GM10266 (cell line): ENCODE measurements around the gene GTF2E1.
"Not testable (repeated sequence)": the region's sequence is repeated elsewhere in the genome, so short reads cannot be mapped to it uniquely, and the experiment has no call there.

Experiments
- DNase-seq: peaks from one replicate; pipeline ENCODE4 v3.0.0; 2012; ENCODE audit errors: extremely low spot score
- CTCF ChIP-seq: IDR thresholded peaks from 2 replicates; pipeline ENCODE4 v1.5.1; 2012; ENCODE audit warnings: mild to moderate bottlenecking, low read depth; ENCODE audit not compliant: control insufficient read depth, insufficient read depth; ENCODE audit errors: missing control alignments

Gene GTF2E1

GRCh38 chr3:120710369-120710768, 32.2 kb upstream of the GTF2E1 start:
- DNase-seq = no peak
- TF ChIP-seq CTCF = no peak

DNA sequence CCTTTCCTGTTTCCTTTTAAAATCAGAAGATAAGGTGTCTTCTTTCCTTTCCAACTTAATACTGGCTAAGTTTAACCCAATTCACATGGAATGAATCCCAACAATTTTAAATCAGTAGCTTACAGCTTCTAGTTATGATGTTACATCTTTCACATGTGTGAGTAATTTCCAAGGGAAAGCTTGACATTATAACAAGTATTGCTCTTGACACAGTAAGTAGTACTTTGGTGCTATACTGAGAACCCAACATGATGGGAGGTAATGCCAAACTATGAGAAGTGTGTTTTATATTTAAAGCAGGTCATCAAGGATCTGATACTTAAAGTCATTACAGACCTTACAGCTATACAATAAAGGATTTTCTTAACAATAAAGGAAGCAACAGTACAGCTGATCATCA, 29.3 kb upstream of the GTF2E1 start:
- DNase-seq = no peak
- no peak for TF ChIP-seq CTCF

DNA sequence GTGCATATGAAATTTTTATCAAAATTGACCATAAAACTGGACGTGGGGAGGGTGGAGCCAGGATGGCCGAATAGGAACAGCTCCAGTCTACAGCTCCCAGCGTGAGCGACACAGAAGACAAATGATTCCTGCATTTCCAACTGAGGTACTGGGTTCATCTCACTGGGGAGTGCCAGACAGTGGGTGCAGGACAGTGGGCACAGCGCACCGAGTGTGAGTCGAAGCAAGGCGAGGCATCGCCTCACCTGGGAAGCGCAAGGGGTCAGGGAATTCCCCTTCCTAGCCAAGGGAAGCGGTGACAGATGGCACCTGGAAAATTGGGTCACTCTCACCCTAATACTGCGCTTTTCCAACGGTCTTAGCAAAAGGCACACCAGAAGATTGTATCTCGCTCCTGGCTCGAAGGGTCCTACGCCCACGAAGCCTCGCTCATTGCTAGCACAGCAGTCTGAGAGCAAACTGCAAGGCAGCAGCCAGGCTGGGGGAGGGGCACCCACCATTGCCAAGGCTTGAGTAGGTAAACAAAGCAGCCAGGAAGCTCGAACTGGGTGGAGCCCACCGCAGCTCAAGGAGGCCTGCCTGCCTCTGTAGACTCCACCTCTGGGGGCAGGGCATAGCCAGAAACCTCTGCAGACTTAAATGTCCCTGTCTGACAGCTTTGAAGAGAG, 23.2 kb upstream of the GTF2E1 start:
- DNase-seq = not testable (repeated sequence)

DNA sequence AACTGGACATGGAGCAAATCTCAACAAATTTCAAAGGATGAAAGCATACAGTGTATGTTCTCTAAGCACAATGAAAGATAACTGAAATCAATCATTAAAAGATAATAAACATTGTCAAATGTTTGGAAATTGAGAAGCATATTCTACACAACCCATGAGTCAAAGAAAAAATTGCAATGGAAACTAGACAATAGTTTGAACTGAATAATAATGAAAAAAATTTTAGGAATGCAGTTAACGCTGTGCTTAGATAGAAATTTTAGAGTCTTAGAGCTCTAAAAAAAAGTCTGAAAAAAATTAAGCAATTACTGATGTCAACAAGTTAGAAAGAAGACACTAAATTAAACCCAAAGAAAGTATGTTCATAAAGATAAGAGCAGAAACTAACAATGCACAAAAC, 15.8 kb upstream of the GTF2E1 start:
- no peak for TF ChIP-seq CTCF

DNA sequence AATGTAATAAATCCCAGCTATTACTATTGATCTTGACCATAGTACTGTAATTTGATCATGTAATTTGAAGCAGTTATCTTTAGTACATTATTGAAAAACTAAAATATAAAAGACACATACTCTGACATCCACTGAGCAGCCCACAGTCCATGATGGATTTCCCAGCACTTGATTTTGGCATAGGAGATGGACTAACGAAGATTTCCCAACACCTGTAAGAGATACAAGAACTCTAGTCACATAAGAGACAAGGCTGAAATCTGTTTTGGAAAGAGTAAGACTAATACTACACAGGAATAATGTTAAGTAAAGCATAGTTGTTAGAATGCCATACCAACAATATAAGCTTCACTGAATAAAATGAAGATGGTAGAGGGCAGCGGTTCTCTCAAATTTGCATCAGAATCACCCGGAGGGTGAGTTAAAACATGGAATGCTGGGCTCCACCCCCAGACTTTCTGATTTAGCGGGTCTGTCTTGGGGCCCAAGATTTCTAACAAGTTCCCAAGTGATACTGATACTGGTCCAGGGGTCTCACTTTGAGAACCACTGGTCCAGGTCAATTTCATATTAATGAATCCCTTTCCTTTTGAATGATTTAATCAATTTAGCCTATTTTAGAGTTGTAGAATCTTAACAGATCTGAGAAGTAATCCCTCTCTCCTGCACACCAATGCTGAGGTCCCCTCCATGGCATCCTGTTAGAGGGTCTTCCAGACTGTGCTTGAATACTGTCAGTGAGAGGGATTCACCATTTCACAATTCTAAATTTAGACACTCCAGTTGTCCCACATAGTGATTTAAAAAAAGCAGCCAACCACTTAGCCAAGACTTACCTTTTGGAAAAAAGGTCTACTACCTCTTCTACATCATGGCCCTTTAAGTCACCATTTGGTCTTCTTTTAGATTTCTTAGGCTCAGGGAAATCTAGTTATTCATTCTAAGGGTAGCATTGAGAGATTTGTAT, 11.7 kb upstream of the GTF2E1 start:
- no peak for DNase-seq
- no peak for TF ChIP-seq CTCF

More for the DNA sequence above, 15.8 kb upstream of the GTF2E1 start:
- no peak for DNase-seq

GRCh38 chr3:120738006-120738405, 4.5 kb upstream of the GTF2E1 start:
- not testable (repeated sequence) for DNase-seq

DNA sequence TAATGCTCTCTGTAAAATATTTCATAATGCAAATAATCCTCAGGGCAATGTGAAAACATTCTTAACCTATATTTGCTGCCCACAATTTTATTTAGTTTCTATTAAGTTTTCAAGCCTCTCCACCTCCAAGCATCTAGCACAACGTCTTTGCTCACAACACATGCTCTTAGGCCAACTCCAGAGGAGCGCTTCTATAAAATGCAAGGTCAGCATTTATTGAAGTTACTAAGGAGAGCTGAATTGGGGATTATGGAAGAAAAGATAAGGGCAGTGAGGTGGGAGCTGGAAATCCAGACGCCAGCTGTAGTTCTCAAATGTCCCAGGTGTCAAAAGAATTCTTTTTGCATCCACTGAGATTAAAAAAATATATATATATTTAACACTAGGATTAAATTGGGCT, 1.2 kb upstream of the GTF2E1 start:
- TF ChIP-seq CTCF = no peak

DNA sequence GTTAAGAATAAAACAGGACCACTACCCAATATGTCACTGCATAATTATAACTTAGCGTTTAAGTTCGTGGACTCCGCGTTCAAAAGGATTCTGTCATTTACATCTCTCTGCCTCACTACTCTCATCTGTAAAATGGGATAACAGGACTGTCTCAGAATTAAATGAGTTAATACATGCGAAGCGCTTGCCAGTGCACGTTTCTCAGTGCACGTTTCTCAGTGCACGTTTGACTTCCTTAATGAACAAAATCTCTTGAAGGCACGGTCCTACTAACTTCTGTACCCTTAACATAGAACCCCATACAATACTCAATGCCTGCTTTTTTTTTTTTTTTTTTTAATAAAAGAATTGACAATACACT, 727 bp upstream of the GTF2E1 start:
- DNase-seq = no peak
- TF ChIP-seq CTCF = no peak

More for the DNA sequence above, 1.2 kb upstream of the GTF2E1 start:
- no peak for DNase-seq
